GM12801 (cell line): ENCODE results near the gene SHH.

Source experiments
- CTCF ChIP-seq: IDR thresholded peaks from one replicate; pipeline ENCODE4 v1.5.1; 2011; ENCODE audit warnings: control low read depth; ENCODE audit not compliant: insufficient read length; ENCODE audit errors: extremely low read depth

SHH gene

GRCh38 chr7:155752756-155753445 is 59.4 kb downstream of the SHH start:
- no peak for TF ChIP-seq CTCF

- no peak for TF ChIP-seq CTCF
Observed at GRCh38 chr7:155751409-155751808, 60.9 kb downstream of the SHH start.

GRCh38 chr7:155750255-155751125 is 61.8 kb downstream of the SHH start:
- no peak for TF ChIP-seq CTCF
